Stimulated activated CD4-positive, alpha-beta T cell treated with anti-CD3 and anti-CD28 coated beads, Interleukin-4, amount 100 ng/mL, for 4 hours (primary cell): ENCODE data around the gene MYBPH.

Source experiments
- DNase-seq, 2 experiments: peaks; one replicate each; pipeline ENCODE4 v3.0.0-alpha.2; 2020

MYBPH gene

GRCh38 chr1:203199816-203200571 lies 24.4 kb upstream of the MYBPH start:
- no peak for DNase-seq

DNA sequence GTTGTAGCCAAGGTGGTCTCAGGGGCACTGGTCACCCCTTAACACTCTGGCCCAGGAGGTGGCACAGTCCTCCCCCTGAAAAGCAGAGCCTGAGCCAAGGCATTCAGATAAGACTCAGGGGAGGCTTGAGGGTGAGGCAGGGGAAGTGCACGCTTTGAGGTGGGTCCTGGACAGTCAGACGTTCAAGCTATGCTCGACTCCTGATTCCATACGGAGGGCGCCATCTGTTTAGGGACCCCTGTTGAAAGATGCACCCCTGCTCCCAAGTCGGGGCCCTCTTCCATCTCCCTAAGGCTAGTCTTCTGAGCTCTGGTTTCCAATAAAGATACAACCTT lies 23.8 kb upstream of the MYBPH start:
- DNase-seq = no peak

DNA sequence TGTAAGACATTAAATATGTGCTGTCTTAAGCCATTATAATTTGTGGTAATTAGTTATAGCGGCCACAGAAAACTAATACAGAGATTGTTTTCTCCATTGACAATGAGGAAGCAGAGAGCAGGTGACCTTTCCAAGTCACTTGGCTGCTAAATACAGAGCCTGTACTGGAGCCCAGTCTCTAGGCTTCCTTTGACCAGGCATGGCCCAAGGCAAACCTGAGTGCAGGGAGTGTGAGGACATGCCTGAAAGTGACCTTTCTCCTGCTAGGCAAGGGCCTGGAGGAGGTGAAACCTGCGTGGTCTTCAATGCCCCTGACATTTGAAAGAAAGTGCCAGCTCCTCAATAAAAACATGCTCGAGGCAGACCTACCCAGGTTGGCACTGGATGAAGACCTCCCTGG lies 23.4 kb upstream of the MYBPH start:
- no peak for DNase-seq

DNA sequence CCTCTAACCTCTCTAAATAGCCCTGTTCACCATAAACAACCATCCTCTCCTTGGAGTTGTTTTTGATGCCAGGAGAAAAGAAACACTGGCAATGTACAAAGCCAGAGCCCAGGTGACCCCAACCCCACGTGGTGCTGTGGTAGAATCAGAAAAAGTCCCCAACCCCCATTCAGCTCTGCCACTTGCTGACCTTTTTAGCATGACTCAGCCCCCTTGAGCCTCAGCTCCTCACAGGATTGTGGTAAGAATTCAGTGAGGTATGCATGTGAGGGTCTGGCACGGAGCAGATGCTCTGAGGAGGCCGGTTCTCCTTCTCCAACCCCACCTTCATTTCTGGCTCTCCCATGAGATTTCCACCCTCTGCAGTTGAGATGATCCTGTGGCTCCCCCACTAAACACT lies 22.0 kb upstream of the MYBPH start:
- DNase-seq = no peak

DNA sequence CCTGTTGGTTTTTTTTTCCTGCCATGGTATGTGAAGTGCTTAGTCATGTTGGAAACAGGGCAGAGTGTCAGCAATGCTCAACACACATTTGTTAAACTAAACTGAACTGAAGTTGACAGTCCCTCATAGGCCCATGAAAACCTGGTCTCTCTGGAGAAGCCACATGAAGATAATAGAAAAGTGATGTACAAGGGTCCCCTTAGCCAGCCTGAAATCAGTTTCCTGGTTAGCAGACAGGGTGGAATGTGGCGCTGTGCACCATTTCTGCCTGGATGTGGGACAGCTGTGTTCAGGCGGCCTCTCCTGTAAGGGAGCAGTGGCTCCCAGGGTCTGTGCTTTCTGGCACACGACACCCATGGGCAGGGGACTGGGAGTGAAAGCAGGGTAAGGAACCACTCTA lies 20.7 kb upstream of the MYBPH start:
- DNase-seq = no peak

- DNase-seq = no peak
Measured at GRCh38 chr1:203190949-203191348, 15.3 kb upstream of the MYBPH start.

DNA sequence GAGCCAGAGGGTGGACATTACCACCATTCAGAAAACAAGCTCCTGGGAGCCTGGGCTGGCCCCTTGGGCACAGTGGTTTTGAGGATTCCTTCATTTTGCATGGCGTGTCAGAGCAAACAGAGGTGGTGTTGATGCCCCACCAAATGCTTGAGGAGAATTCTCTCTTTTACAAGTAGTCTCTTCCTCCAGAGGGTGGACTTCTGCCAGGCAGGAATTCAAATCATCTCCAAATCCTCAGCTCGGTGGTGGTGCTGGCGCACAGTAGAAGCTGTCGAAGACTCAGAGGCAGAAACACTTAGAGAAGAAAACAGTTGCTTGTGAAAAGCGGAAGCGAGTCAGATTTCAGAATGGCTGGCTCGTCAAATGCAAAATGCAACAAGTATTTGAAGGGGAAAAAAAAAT lies 14.3 kb upstream of the MYBPH start:
- no peak for DNase-seq

DNA sequence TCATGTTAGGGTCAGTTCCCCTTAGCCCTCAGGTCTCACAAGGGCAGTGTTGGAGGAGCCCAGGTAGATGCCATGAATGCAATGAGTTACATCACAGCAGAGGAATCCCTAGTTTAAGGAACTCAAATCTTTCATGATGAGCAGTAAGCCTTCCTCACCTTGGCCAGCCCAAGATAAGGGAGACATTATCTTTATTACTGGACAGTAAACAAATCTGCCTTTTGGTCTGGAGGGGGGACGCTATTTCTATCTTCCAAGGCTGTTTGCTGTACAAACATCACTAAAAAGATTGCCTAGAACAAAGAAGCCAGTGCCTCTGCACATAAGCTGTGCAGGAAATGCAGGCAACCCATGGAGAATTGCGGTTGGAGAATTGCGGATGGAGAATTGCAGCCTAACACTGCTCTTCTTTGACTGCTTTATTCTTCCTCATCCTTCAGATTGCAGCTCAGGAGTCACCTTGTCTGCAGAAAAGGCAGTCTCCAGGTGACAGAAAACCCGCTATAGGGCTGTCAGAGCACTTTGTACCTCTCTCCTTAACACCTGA lies 13.1 kb upstream of the MYBPH start:
- DNase-seq = no peak

- no peak for DNase-seq
Measured at GRCh38 chr1:203187689-203188264, 12.2 kb upstream of the MYBPH start.

DNA sequence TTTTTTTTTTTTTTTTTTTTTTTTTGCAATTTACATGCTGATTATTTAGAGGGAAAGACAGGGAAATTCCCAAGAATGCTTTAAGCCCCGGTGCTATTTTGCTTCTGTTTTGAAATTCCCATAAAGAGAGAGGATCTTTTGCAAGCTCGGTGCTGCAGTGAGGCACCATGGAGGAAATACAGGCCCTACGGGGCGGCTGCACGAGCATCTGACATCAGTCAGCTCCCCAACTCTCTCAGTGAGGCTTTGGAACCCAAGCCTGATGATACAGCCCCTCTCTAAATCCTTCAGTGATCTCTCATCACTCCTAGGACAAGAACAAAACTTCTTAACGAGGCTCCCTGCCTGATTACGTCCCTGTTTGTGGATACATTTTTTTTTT lies 11.7 kb upstream of the MYBPH start:
- DNase-seq = no peak

DNA sequence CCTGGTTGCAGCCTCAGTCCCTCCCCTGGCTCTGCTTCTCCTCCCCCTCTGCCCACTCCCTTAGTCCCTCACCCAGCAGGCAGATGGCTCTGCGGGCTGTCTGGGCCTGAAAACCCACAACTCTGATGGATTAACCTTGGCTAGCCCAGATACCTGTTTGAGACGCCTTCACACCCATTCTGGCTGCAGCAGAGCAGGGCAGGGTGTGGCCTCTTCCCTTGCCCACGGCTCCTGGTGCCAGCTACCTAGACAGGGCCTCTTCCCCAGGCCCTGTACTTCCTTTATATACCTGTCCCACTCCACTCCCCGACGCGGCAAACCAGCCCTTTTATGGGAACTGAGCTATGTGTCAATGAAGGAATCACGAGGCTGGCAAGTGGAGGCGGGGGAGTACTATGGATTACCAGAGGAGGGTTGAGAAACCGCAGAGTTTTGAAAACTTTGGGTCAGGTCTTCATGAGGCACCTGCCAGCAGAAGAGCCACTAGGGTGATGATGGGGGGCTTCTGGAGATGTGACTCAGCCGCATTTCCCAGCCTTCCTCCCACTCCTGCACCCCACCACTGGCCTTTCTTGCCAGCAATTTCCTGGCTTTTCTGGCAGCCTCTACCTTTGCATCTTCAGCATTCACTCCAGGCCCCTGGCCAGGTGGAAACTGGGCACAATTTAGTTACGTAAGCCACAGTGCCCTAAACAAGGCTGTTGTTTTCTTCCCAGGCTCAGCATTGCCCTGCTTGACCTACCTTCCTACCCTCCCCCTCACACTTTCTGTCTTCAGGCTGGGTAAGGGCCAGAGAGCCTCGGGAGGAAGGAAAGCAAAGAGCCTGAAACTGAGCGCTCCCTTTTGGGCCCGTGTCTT lies 11.0 kb upstream of the MYBPH start, which contains the start of gene CHI3L1:
Gene CHI3L1 (minus strand): TSS at position 259 of the 858 bp plus-strand sequence. CDS start 81 bp downstream, at position 178.
- DNase-seq = no peak

DNA sequence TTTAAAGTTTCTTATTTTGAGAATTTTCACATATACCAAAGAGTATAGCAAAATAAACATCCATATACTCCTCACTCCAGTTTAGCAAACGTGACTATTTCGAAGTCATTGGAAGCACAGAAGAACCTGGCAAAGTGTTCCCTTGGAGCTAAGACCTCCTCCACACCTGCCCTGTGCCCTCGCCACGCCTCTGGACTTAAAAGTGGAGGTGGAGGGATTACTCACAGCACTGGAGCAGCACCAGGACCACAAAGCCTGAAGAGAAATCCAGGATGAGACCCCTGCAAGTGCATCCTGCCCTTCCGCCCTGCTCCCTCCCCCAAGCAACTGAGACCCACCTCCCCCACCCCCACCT lies 10.4 kb upstream of the MYBPH start:
- no peak for DNase-seq

DNA sequence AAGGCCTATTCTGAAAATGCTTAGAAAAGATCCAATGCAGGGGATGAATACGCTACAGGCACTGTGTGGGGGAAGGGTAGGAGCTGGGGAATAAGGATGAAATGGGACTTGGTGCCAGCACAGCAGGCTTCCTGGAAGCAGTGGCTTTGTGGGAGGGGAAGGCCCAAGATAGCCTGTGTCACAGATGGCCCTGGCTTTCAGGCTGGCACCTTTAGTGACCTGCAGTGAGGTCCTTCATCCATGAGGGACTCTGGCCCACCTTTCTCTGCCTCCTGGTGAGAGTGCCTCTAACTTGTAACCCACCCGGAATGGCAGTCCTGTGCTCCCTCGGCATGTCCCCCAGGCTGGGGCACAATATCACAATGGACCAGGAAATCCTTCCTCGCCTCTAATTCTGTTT lies 10.0 kb upstream of the MYBPH start:
- DNase-seq = no peak

GRCh38 chr1:203185061-203185461 lies 9.4 kb upstream of the MYBPH start:
- no peak for DNase-seq

GRCh38 chr1:203184467-203184866 lies 8.8 kb upstream of the MYBPH start:
- no peak for DNase-seq

- no peak for DNase-seq
Measured at GRCh38 chr1:203183828-203184227, 8.2 kb upstream of the MYBPH start.

GRCh38 chr1:203182387-203182953 lies 6.8 kb upstream of the MYBPH start:
- DNase-seq = no peak

DNA sequence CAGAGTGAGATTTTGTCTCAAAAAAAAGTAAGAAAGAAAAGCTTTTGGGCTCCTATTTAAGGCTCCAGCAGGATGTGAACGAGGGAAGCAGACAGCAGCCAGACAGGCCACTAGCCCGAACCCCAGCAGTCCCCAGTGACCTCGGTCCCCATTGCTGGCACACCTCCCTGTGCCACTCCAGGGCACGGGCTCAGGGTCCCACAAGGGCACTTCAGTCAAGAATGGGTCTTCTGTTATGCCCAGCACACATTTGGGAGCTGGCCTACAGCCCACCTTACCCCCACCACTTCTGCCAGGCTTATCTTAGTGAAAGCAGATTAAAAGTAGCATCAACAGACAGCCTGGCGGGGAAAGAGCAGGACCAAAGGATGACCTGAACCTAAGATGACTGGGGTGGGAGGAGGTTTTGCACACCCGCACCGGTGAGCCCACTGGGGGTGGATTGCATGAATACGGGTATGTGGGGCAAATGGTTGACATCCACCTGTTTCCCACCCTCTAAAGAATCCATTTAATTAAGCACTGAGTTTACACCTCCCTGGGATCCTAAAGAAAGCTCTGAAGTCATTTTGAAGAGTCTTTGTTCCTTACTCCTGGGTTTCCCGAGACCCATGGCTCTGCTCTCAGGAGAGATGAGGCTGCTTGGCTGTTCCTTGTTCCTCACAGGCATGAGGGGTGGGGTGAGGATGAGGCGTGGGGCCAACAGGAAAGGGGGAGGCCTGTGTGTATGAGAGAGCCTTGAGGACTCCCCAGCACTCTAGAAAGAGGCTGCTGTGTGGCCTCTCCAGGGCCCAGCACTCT lies 6.2 kb upstream of the MYBPH start:
- no peak for DNase-seq

GRCh38 chr1:203180611-203181330 lies 5.1 kb upstream of the MYBPH start:
- DNase-seq = no peak

DNA sequence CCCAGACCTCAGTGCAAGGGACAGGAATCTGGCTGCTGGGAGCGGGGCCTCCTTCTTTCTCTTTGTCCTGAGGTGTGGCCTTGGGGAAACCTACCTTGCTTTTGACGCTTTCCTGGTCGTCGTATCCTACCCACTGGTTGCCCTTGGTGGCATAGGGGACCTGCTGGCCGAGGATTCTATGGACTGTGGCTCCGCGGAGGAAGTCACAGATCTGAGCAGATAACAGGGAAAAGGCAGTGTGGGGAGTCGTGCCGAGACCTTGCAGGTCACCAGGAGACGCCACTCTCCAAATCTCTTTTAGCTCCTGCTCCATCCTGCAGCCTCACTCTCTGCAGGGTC lies 4.0 kb upstream of the MYBPH start:
- no peak for DNase-seq

DNA sequence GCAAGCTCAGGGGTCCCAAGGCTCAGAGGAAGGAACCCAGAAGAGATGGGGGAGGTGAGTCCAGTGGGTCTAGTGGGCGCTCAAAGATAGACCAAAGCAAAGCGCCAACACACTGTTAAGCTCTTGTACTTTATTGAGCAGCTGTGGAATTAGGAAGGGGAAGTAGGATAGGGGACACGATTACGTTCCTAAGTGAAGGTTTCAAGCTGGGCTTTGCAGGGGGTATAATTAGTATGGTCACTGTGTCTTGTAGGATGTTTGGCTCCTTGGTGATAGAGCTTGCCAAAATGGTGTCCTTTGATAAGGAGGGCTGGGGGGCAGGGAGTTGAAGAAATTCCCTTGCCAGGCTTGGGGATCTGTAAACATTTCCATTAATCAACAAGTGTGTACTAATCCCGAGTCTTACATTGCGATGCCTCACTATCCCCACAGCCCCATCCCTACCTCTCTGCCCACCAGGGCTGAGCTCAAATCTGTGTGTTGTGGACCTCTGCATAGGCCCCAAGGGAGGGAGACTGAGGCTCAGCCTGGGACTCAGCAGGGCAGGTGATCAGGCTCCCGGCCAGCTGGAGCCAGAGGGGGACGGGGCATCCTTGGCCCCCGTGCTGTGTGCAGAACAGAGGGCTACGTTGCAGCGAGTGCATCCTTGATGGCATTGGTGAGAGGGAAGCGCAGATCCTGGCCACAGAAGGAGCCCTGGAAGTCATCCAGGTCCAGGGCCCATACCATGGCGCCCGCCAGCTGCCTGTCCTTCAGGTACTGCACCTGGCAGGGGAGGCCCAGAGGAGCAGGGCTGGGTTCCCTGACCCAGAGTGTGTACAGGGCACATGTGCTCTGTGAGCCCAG lies 3.4 kb upstream of the MYBPH start:
- DNase-seq = no peak
